OCI-LY7 (cell line): Measurements from ENCODE around the gene LDLRAD4.

Experiments used
- CTCF ChIP-seq: fragments of 200-600 bp; sonication (generic); conservative IDR thresholded peaks from 2 replicates; pipeline ENCODE4 v1.5.1; 2014; ENCODE audit warnings: mild to moderate bottlenecking, antibody characterized with exemption, low read length, moderate library complexity, mixed read lengths
- EZH2phosphoT487 ChIP-seq: fragments of 200-600 bp; sonication (generic); IDR thresholded peaks from 2 replicates; pipeline ENCODE4 v1.6.1; 2018; ENCODE audit warnings: low read depth, borderline replicate concordance, mild to moderate bottlenecking, mixed run types, antibody characterized with exemption, low read length, moderate library complexity, mixed read lengths

DNA sequence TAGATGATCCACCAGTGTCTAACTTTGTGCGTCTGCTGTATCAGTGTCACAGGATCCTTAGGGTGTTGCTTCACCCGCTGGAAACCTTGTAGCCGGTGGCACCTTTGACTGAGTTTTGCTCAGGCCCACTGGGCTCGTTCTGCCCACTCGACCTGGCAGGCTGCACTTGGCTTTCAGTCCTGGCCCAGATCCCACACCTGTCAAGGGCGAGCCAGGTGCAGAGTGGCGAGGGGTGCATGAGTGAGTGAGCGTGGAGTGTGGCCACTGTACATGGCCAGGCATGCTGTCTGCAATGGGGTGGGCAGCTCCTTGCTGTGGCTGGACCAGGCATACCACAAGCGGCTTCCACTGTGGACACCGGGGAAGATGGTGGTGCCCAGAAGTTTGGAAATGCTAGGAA is 328.8 kb downstream of the LDLRAD4 start:
- TF ChIP-seq CTCF = no peak
- TF ChIP-seq EZH2phosphoT487 = no peak
